Fibroblast of the conjunctiva (primary cell): ENCODE measurements around the gene CWC22.
A peak's percentile ranks its signal among the peaks of the same experiment; 100 is the strongest.
"Not testable (repeated sequence)": the region's sequence is repeated elsewhere in the genome, so short reads cannot be mapped to it uniquely, and the experiment has no call there.

Source experiments
- DNase-seq: peaks from one replicate; pipeline ENCODE4 v3.0.0-alpha.2; 2010; ENCODE audit warnings: low read depth

Gene CWC22

GRCh38 chr2:180003073-180003472, 4.0 kb downstream of the CWC22 start:
- no peak for DNase-seq

- DNase-seq: no peak
Measured at GRCh38 chr2:180002198-180002770, 4.8 kb downstream of the CWC22 start.

- DNase-seq: no peak
Measured at GRCh38 chr2:180001726-180002125, 5.4 kb downstream of the CWC22 start.

GRCh38 chr2:180000434-180000833, 6.7 kb downstream of the CWC22 start:
- DNase-seq: no peak

- no peak for DNase-seq
Measured at GRCh38 chr2:179999000-179999399, 8.1 kb downstream of the CWC22 start.

- no peak for DNase-seq
Measured at GRCh38 chr2:179995741-179996515, 11.2 kb downstream of the CWC22 start.

- no peak for DNase-seq
Measured at GRCh38 chr2:179991344-179991743, 15.8 kb downstream of the CWC22 start.

- no peak for DNase-seq
Measured at GRCh38 chr2:179990676-179991317, 16.3 kb downstream of the CWC22 start.

- no peak for DNase-seq
Measured at GRCh38 chr2:179987916-179988315, 19.2 kb downstream of the CWC22 start.

- no peak for DNase-seq
Measured at GRCh38 chr2:179985163-179985820, 21.8 kb downstream of the CWC22 start.

- no peak for DNase-seq
Measured at GRCh38 chr2:179983250-179983932, 23.7 kb downstream of the CWC22 start.

- no peak for DNase-seq
Measured at GRCh38 chr2:179981085-179981484, 26.0 kb downstream of the CWC22 start.

GRCh38 chr2:179974761-179975160, 32.3 kb downstream of the CWC22 start:
- DNase-seq: peak; percentile 9

- no peak for DNase-seq
Measured at GRCh38 chr2:179966778-179967394, 40.2 kb downstream of the CWC22 start.

GRCh38 chr2:179965291-179966258, 41.5 kb downstream of the CWC22 start:
- no peak for DNase-seq

- peak; percentile 47 for DNase-seq
Measured at GRCh38 chr2:179963626-179964025, 43.5 kb downstream of the CWC22 start.

- DNase-seq: not testable (repeated sequence)
Measured at GRCh38 chr2:179958251-179958650, 48.8 kb downstream of the CWC22 start.

GRCh38 chr2:179954026-179954425, 53.1 kb downstream of the CWC22 start:
- DNase-seq: no peak

GRCh38 chr2:179953359-179953758, 53.7 kb downstream of the CWC22 start:
- DNase-seq: no peak

GRCh38 chr2:179952658-179953057, 54.4 kb downstream of the CWC22 start:
- DNase-seq: no peak

GRCh38 chr2:179951680-179952079, 55.4 kb downstream of the CWC22 start:
- no peak for DNase-seq
